Activated T-helper 17 cell treated with anti-CD3 and anti-CD28 coated beads, Interleukin-2, amount 50 U/mL, for 72 hours (primary cell): Measurements from ENCODE around the gene ATP8B1. TPM values are rescaled to one million over a fixed set of nuclear protein-coding genes. Genes with fewer than 3 reads are reported as not detected.
"Not testable (repeated sequence)": the region's sequence is repeated elsewhere in the genome, so short reads cannot be mapped to it uniquely, and the experiment has no call there.

ENCODE experiments used
- ATAC-seq: fragments of 150-1000 bp; cut with Tn5 transposase; replicated peaks from 2 replicates; pipeline ENCODE4 v1.10.0; 2021; ENCODE audit warnings: mild to moderate bottlenecking, moderate library complexity
- H3K27ac Mint-ChIP-seq: one replicate; pipeline ENCODE4 v1.8.0; 2022; ENCODE audit warnings: mixed read lengths
- H3K27me3 Mint-ChIP-seq: one replicate; pipeline ENCODE4 v1.8.0; 2022; ENCODE audit warnings: mixed read lengths
- H3K36me3 Mint-ChIP-seq: one replicate; pipeline ENCODE4 v1.8.0; 2022; ENCODE audit warnings: low read depth, mild to moderate bottlenecking, mixed read lengths
- H3K4me1 Mint-ChIP-seq: one replicate; pipeline ENCODE4 v1.8.0; 2022; ENCODE audit warnings: mixed read lengths
- H3K4me3 Mint-ChIP-seq: one replicate; pipeline ENCODE4 v1.8.0; 2022; ENCODE audit warnings: mild to moderate bottlenecking, mixed read lengths
- H3K9me3 Mint-ChIP-seq: one replicate; pipeline ENCODE4 v1.8.0; 2022; ENCODE audit warnings: mixed read lengths
- total RNA-seq, 2 donors: library from RNA; stranded (reverse); gene quantifications; one replicate each; pipeline ENCODE4 v1.2.3, GENCODE V29; 2022

The ATP8B1 gene
- total RNA-seq, 2 donors from 2014 or later = not detected

DNA sequence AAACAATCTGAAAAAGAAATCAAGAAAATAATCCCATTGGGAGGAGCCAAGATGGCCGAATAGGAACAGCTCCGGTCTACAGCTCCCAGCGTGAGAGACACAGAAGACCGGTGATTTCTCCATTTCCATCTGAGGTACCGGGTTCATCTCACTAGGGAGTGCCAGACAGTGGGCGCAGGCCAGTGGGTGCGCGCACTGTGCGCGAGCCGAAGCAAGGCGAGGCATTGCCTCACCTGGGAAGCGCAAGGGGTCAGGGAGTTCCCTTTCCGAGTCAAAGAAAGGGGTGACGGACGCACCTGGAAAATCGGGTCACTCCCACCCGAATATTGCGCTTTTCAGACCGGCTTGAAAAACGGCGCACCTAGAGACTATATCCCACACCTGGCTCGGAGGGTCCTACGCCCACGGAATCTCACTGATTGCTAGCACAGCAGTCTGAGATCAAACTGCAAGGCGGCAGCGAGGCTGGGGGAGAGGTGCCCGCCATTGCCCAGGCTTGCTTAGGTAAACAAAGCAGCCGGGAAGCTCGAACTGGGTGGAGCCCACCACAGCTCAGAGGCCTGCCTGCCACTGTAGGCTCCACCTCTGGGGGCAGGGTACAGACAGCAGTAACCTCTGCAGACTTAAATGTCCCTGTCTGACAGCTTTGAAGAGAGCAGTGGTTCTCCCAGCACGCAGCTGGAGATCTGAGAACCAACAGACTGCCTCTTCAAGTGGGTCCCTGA lies 83.7 kb downstream of the ATP8B1 start:
- H3K27me3 Mint-ChIP-seq, ATAC-seq, H3K27ac Mint-ChIP-seq, H3K4me3 Mint-ChIP-seq, H3K36me3 Mint-ChIP-seq, H3K4me1 Mint-ChIP-seq: not testable (repeated sequence)
- peaks cover 17% of the 10 kb centered on the region for H3K9me3 Mint-ChIP-seq

DNA sequence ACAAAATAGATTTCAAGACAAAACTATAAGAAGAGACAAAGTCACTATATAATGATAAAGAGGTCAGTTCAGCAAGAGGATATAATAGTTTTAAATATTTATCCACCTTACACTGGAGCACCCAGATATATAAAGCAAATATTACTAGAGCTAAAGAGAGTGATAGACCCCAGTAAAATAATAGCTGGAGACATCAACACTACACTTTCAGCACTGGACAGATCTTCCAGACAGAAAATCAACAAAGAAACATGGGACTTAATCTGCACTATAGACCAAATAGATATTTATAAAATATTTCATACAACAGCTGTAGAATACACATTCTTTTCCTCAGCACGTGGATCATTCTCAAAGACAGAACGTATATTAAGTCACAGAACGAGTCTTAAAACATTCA lies 86.6 kb downstream of the ATP8B1 start:
- Mint-ChIP-seq H3K4me1 (no peaks in the 10 kb centered on the region), H3K27ac (no peak overlapping the region), H3K9me3 (peaks cover 17% of the 10 kb centered on the region), H3K36me3 (no peaks in the 10 kb centered on the region), H3K4me3 (no peak overlapping the region), H3K27me3 (no peaks in the 10 kb centered on the region)
- no peak for ATAC-seq

DNA sequence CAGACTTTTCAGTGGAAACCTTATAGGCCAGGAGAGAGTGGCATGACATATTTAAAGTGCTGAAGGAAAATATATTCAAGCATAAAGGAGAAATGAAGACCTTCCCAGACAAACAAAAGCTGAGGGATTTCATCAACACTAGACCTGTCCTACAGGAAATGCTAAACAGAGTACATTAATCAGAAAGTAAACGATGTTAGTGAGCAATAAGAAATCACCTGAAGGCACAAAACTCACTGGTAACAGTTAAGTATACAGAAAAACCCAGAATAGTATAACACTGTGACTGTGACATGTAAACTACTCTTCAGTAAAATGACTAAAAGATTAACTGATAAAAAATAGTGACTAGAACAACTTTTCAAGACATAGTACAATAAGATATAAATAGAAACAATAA lies 87.4 kb downstream of the ATP8B1 start:
- ATAC-seq = no peak
- Mint-ChIP-seq H3K4me3 (no peak overlapping the region), H3K27me3 (no peaks in the 10 kb centered on the region), H3K27ac (no peak overlapping the region), H3K4me1 (no peaks in the 10 kb centered on the region), H3K36me3 (no peaks in the 10 kb centered on the region), H3K9me3 (peaks cover 17% of the 10 kb centered on the region)

DNA sequence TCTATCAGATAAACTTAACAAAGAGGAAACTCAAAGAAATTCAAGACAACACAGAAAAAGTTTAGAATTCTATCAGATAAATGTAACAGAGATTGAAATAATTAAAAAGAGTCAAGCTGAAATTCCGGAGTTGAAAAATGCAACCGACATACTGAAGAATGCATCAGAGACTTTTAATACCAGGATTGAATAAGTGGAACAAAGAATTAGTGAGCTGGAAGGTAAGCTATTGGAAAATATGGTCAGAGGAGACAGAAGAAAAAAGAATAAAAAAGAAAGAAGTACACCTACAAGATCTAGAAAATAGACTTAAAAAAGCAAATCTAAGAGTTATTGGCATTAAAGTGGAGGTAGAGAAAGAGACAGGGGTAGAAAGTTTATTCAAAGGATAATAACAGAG lies 88.0 kb downstream of the ATP8B1 start:
- no peak overlapping the region for H3K4me3 Mint-ChIP-seq
- no peaks in the 10 kb centered on the region for H3K36me3 Mint-ChIP-seq
- H3K4me1 Mint-ChIP-seq = no peaks in the 10 kb centered on the region
- no peak overlapping the region for H3K27ac Mint-ChIP-seq
- H3K27me3 Mint-ChIP-seq = no peaks in the 10 kb centered on the region
- H3K9me3 Mint-ChIP-seq = peaks cover 20% of the 10 kb centered on the region
- no peak for ATAC-seq

DNA sequence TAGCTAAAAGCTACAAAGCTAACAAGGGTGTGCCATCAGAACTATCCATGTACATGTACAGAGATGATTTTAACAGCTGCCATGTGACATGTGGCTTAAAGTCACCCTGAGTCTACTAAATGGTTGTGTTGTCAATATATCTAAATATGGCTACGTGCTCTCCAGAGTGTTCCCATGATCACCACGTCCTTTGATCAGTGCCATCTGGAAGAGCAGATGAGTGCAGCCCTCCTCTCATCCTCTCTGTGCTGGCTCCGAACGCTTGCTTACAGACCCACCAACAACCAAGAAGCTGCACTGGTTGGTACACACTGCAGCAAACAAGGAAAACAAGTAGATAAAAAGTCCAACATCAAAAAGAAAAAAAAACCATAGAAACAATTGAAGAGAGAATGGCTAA lies 92.9 kb downstream of the ATP8B1 start:
- ATAC-seq = no peak
- Mint-ChIP-seq H3K27me3 (no peaks in the 10 kb centered on the region), H3K4me3 (no peak overlapping the region), H3K4me1 (no peaks in the 10 kb centered on the region), H3K9me3 (peaks cover 14% of the 10 kb centered on the region), H3K36me3 (no peaks in the 10 kb centered on the region), H3K27ac (no peak overlapping the region)

DNA sequence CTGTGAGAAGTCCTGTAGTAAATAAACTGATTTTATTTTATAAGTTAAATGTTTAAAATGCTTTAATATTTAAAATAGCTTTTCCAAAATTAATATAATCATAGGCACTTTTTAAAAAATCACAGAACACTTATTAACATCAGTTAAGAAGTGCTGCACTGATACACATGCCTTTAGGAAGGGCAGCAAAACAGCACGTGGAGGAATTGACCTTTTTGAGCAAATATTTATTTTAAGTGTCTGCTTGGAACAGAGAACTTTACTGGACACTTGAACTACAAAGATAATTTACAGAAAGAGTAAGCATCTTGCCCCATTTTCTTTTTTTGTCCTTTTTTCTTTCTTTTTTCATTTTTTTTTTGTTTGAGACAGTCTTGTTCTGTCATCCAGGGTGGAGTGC lies 93.8 kb downstream of the ATP8B1 start:
- Mint-ChIP-seq H3K4me3 (no peak overlapping the region), H3K36me3 (no peaks in the 10 kb centered on the region), H3K9me3 (peaks cover 8% of the 10 kb centered on the region), H3K27ac (no peak overlapping the region), H3K4me1 (no peaks in the 10 kb centered on the region), H3K27me3 (no peaks in the 10 kb centered on the region)
- ATAC-seq = no peak

DNA sequence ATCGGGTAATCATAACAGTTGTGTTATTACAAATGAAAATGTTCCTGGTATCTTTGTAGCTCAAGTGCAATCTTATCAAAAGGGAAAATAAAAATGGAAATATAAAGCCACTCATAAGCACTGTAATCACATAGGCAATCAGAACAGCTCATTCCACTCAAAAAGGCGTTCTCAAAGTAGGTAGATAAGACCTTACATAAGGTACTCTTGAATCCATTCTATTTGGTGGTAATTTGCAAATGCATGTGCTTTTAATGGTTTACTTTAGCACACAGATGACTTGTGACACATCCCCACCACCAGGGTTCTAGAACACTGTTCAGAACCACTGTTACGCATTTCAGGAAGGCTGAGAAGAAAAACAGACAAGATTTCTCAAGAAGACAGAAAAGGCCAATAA lies 94.8 kb downstream of the ATP8B1 start:
- ATAC-seq = no peak
- Mint-ChIP-seq H3K4me1 (no peaks in the 10 kb centered on the region), H3K9me3 (peaks cover 8% of the 10 kb centered on the region), H3K27ac (no peak overlapping the region), H3K4me3 (no peak overlapping the region), H3K36me3 (no peaks in the 10 kb centered on the region), H3K27me3 (no peaks in the 10 kb centered on the region)

DNA sequence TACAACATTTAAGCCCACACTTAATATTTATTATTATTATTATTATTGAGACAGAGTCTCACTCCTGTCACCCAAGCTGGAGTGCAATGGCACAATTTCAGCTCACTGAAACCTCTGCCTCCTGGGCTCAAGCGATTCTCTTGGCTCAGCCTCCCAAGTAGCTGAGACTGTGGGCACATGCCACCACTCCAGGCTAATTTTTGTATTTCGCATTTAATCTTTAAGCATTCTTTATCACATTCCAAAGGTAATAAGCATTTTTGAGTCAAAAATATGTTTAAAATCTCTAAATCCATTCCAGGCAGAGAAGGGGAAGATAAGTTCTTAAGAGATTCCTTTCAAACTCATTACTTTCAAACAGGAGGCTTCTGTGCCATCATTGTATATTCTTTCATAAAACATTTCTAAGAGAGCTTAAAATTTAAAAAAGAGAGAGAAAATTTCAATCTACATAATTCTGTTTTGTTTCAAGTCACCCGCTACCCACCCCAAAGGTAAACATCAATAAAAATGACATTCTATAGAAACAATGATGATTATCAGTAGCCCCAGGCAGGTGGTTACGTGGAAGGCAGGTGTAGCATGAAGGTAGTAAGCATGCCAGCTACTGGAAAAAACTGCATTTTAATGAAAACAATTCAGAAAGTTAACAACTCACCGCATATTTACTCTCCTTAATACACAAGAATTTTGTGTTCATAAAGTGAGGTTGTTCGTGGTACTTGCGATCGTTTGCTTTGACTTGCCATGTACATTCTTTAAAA lies 97.1 kb downstream of the ATP8B1 start:
- ATAC-seq = no peak
- H3K9me3 Mint-ChIP-seq = peaks cover 8% of the 10 kb centered on the region
- H3K4me1 Mint-ChIP-seq = no peaks in the 10 kb centered on the region
- no peaks in the 10 kb centered on the region for H3K27me3 Mint-ChIP-seq
- H3K27ac Mint-ChIP-seq = no peak overlapping the region
- H3K36me3 Mint-ChIP-seq = no peaks in the 10 kb centered on the region
- no peak overlapping the region for H3K4me3 Mint-ChIP-seq

DNA sequence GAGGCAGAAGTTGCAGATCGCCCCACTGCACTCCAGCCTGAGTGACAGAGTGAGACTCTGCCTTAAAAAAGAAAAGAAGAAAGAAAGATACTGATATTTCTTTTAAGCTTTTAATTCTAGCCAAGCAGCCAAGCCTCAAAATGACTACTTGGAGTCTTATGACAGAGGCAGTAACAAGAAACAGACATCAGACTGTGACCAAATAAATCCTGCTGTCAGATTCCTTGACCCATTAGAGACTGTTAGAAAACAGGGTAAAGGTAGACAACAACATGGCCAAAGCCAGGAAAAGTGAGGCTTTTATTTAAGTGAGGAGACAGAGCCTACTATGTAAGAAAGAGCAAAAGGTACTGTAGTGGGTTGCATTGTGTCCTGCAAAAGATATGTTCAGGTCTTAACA lies 98.1 kb downstream of the ATP8B1 start:
- no peaks in the 10 kb centered on the region for H3K4me1 Mint-ChIP-seq
- H3K4me3 Mint-ChIP-seq = no peak overlapping the region
- H3K36me3 Mint-ChIP-seq = no peaks in the 10 kb centered on the region
- H3K9me3 Mint-ChIP-seq = peaks cover 4% of the 10 kb centered on the region
- no peak overlapping the region for H3K27ac Mint-ChIP-seq
- no peak for ATAC-seq
- H3K27me3 Mint-ChIP-seq = no peaks in the 10 kb centered on the region

DNA sequence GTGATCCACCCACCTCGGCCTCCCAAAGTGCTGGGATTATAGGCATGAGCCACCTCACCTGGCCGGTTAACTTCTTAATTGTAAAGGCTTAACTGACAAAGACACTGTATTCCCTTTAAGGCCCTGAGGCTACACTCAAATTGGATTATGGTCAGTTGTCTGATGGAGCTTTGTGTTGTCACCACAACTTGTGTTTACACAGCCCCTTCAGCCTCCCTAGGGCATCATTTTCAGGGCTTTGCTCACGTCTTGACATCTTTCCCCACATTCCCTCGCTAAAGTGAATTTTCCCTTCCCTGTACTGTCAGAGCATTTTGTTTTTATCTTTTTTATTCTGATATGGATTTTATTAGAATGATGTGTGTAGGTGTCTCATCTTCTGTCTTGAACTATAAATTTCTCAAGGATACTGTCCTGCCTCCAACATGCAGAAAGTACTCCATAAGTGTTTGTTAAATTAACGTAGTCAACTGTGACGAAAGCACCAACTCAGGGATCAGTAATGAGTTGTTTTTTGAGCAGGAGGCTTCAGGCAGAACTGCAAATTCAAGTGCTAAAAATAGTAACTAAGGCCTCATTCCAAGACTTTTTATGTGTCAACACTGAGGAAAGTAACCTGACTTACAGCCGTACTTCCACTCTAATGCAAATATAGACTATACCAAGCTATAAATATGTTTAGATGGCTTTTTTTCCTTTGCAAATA lies 104.4 kb downstream of the ATP8B1 start:
- no peak for ATAC-seq
- no peak overlapping the region for H3K27ac Mint-ChIP-seq
- no peaks in the 10 kb centered on the region for H3K27me3 Mint-ChIP-seq
- no peaks in the 10 kb centered on the region for H3K4me1 Mint-ChIP-seq
- H3K4me3 Mint-ChIP-seq = no peak overlapping the region
- no peaks in the 10 kb centered on the region for H3K36me3 Mint-ChIP-seq
- no peaks in the 10 kb centered on the region for H3K9me3 Mint-ChIP-seq

DNA sequence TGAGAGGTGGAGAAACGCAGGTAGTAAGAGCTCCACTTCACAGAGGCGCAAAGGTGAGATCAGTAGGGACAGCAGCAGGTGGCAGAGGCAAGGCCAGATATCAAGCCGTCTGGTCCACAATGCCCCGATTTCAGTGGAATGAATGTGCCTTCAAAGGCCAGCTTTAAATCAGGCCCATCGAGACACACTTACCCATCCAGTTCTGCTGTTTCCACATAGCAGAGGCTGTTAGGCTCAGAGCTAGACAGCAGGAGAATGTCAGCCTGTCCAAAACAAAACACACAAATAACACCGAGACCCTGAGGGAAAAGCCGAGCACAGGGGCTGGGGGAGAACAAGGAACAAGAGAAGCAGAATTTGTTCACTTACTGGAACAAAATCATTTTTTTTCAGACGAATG lies 105.7 kb downstream of the ATP8B1 start:
- ATAC-seq = no peak
- Mint-ChIP-seq H3K4me3 (no peak overlapping the region), H3K27ac (no peak overlapping the region), H3K27me3 (no peaks in the 10 kb centered on the region), H3K9me3 (no peaks in the 10 kb centered on the region), H3K4me1 (no peaks in the 10 kb centered on the region), H3K36me3 (no peaks in the 10 kb centered on the region)

DNA sequence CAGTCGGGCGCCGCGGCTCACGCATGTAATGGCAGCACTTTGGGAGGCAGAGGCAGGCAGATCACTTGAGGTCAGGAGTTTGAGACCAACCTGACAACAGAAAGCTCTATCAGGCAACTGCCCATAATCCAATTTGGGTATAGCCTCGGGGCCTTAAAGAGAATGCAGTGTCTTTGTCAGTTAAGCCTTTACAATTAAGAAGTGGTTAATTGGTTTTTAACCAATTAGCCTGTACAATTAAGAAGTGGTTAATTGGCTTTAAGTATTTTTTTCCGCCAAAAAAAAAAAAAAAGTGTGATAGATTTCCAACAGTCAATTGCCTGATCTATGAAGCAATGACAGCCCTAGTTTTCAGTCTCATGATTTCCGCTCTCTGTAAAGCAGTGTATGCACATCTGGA lies 106.8 kb downstream of the ATP8B1 start:
- Mint-ChIP-seq H3K4me3 (no peak overlapping the region), H3K27me3 (no peaks in the 10 kb centered on the region), H3K4me1 (no peaks in the 10 kb centered on the region), H3K9me3 (peaks cover 3% of the 10 kb centered on the region), H3K36me3 (no peaks in the 10 kb centered on the region), H3K27ac (no peak overlapping the region)
- ATAC-seq = no peak

DNA sequence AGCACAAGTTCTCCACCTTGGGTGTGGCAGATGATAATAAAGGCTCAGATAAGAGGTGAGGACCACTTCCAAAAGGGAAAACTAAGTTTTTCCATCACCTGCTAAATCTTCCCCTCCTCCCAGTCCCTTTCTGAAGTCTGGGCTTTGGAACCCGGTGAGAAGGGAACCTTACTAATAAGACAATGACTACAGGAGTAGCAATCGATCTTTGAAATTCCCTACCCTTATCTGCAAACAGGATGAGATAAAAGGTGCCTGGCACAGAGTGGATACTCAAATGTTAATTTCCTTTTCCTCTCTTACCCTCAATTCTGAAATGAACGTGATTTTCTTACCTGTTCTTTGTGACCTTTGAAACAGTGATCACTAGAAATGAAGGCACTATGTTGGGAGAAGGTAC lies 111.8 kb downstream of the ATP8B1 start:
- Mint-ChIP-seq H3K27me3 (no peaks in the 10 kb centered on the region), H3K4me3 (no peak overlapping the region), H3K9me3 (peaks cover 7% of the 10 kb centered on the region), H3K36me3 (peaks cover 7% of the 10 kb centered on the region), H3K4me1 (peaks cover 5% of the 10 kb centered on the region), H3K27ac (no peak overlapping the region)
- no peak for ATAC-seq

DNA sequence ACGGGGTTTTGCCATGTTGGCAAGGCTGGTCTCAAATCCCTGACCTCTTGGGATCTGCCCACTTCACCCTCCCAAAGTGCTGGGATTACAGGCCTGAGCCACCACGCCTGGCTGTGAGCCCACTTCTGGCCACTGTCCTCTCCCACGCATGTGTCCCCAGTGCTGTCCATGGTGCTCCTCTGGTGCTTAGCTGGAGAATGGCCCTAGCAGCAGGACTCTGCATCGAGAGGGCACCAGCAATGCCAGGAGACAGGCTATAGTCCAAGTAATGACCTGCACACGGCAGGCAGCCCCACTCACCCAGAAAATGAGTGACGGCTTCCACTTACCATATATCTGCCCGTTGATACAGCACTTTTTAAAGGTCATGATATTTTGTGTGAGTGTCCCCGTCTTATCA lies 115.1 kb downstream of the ATP8B1 start:
- ATAC-seq = no peak
- Mint-ChIP-seq H3K4me3 (no peak overlapping the region), H3K27ac (no peak overlapping the region), H3K36me3 (peaks cover 7% of the 10 kb centered on the region), H3K9me3 (peaks cover 7% of the 10 kb centered on the region), H3K4me1 (peaks cover 5% of the 10 kb centered on the region), H3K27me3 (no peaks in the 10 kb centered on the region)

DNA sequence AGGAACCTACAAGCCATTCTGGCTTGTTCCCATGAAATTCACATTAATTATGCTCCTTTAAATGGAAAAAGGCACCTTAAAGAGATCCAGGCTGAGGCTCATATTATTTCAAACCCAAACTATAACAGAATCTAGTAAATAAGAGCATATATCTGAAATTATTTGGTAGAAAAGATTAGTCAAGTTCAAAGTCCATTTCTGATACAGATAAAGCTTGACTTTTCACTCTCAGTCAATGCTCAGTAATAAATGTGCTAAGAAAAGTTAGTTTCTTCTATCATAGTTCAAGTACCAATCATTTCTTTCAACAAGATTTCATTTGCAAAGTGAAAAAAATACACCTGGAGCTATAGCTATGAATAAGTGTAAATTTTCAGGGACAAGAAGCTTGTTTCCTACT lies 119.6 kb downstream of the ATP8B1 start:
- Mint-ChIP-seq H3K27ac (no peak overlapping the region), H3K4me3 (no peak overlapping the region), H3K27me3 (no peaks in the 10 kb centered on the region), H3K4me1 (peaks cover 3% of the 10 kb centered on the region), H3K9me3 (peaks cover 4% of the 10 kb centered on the region), H3K36me3 (peaks cover 6% of the 10 kb centered on the region)
- no peak for ATAC-seq
